GM18861 (cell line): Measurements from ENCODE around the gene DAW1.

ENCODE experiments used
- ATAC-seq: cut with Tn5 transposase; IDR thresholded peaks from one replicate; pipeline ENCODE4 v1.9.1; 2021; ENCODE audit not compliant: unreplicated experiment

The DAW1 gene

GRCh38 chr2:227861011-227861410, 10.4 kb upstream of the DAW1 start:
- no peak for ATAC-seq

- ATAC-seq, result no peak
Measured at GRCh38 chr2:227862227-227862740, 9.1 kb upstream of the DAW1 start.

GRCh38 chr2:227862741-227863588, 8.5 kb upstream of the DAW1 start:
- ATAC-seq, result no peak

GRCh38 chr2:227864161-227864756, 7.2 kb upstream of the DAW1 start:
- no peak for ATAC-seq

- ATAC-seq, result no peak
Measured at GRCh38 chr2:227865291-227865690, 6.1 kb upstream of the DAW1 start.

DNA sequence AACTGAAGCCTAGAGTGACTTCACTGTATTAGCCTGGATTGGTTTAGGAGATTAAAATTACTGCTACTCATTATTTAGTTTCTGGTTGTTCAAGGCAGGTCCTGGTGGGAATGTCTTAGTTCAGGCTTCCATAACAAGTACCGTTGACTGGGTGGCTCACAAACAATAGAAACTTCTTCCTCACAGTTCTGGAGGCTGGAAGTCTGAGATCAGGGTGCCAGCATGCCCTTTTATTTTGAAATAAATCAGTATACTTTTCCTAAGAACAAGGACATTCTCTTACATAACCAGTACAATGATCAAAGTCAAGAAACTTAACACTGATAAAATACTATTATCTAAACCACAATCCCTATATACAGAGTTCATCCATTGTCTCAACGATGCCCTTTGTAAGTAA, 4.0 kb upstream of the DAW1 start:
- ATAC-seq, result no peak

DNA sequence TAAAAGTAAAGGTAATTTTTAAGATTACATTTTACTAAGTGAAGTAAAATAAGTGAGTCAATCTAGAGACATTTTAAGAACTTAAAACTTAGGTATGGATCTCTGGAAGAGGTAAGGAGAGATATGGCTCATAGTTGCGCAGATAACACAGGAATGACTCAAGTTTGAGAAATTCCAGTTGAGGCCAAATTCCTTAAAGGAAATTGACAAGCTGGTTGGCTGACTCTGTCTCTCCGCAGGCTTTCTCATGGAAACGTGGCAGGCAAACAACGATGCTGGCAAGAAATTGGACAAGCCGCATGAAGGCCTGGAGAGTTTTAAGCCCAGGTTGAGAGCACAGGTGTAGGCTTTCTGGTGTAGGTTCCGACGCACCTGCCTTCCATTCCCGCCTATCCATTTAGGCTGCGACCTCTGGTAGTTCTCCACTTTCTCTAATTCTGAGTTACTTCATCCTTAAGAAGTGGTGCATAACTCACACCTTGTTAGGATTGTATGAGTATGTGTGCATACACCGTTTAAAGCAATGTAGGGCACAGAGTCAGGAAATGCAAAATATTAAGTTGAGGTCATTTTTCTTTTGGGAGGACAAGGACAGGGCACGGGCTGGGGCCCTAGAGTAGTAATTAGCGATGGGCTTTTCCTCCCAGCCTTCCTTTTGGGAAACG, 589 bp upstream of the DAW1 start:
- ATAC-seq, result no peak

GRCh38 chr2:227872676-227873075, 1.2 kb downstream of the DAW1 start:
- ATAC-seq, result no peak

DNA sequence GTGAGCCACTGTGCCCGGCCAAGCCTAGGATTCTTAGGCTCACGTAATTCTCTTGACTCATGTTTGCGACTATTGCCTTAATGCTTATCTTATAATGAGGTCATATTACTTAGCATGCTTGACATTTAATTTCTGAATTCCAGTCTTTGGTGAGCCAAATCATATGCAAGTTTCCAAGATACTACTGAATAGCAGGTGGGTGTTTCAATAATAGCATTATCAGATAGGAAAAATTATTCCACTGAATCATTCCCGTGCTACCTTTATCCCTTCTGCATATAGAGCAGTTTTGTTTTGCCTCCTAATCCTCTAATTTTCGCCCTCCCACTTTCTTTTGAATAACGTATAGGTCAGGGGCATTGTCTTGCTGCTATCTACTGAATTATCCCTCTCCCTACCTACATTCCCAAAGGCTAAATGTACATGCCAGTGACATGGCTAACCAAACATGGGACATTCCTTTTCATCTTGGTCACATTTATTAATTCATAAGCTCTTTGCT, 4.9 kb downstream of the DAW1 start:
- ATAC-seq, result no peak

- no peak for ATAC-seq
Measured at GRCh38 chr2:227877421-227878310, 6.2 kb downstream of the DAW1 start.

DNA sequence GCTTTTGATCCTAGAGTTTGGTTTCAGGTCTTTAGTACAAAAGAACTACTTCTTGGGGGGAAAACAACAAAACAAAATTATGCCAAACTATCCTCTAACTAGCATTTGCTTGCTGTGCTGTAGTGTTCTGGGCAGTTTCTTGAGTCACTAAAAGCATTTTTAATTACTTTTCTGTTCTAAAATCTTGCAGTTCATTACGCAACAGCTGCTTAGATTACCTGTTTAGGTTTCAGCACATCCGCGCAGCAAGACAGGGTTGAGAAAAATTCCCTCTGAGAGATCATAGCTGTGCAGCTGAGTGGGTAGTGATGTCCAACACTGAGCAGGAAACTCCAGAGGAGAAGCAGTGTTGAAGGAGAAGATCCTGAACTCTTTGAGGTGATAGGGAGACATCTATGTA, 9.0 kb downstream of the DAW1 start:
- no peak for ATAC-seq

DNA sequence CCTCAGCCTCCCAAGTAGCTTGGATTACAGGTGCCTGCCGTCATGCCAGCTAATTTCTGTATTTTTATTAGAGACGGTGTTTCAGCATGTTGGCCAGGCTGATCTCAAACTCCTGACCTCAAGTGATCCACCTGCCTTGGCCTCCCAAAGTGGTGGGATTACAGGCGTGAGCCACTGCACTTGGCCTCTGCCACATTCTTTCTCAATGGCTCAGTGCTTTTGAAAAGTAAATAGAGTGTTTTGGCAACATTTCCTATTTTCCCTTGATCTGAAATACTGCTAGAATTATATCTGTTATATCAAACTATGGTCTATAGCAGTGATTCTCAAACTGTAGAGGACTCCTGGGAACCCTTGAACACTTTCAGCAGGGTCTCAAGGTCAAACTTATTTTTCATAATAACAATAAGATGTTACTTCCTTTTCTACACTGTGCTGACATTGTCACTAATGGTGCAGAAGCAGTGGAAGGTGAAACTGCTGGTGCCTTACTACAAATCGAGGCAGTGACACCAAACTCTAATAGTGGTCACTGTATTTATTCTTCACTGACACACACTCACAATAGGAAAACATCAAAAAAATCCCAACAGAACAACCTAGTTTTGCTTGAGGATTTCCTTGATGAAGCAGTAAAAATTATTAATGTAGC, 10.6 kb downstream of the DAW1 start:
- ATAC-seq, result peak; percentile 47

DNA sequence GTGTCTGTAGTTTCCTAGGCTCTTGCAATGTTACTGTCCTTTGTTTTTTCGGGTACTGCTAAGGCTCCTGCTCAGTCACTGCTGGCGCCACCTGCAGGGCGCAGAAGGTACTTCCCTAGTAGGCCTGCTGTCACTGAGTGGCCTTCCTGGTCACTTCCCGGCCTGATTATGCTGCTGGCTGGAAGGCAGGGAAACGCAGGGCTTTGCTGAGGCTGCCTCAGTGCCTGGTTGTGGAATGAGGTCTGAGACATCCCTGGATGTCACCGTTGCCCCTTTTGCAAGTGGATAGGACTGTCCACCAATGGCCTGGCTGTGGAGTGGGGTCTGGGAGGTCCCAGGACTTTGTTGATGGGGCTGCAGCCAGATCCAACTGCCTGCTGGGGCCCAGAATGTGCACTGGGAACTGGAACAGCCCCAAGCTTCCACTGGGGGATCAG, 13.1 kb downstream of the DAW1 start:
- peak; percentile 92 for ATAC-seq

DNA sequence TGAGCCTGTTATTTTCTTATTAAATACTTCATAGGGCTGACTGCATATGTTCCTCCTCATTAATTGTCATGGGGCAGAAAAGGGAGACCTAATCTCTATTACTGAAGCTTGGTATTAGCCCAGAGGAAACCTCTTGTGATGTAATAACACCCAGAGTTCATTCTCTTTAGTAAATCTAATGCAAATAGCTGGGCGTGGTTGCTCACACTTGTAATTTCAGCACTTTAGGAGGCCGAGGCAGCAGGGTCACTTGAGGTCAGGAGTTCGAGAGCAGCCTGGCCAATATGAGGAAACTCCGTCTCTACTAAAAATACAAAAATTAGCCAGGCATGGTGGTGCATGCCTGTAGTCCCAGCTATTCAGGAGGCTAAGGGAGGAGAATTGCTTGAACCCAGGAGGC, 14.7 kb downstream of the DAW1 start:
- no peak for ATAC-seq

DNA sequence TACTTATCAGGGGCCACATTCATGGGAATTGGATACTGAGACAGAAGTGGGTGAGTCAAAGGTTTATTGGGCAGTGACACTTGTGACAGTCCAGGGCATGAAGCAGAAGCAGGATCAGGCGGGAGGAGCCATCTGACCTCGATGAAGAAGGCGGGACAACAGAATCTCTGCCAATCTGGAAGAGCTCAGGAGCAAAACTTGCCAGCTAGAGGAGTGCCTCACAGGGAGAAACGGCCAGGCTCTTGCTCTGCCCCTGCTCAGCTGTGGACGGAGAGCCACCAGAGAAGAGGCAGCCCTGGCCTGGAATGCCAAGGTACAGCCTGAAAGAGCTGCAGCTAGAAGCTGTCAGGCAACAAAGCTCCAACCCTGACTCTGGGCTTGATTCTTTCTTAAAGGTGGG, 16.9 kb downstream of the DAW1 start:
- no peak for ATAC-seq

- ATAC-seq, result no peak
Measured at GRCh38 chr2:227889336-227889735, 17.9 kb downstream of the DAW1 start.

GRCh38 chr2:227890495-227891079, 19.2 kb downstream of the DAW1 start:
- ATAC-seq, result peak; percentile 83

DNA sequence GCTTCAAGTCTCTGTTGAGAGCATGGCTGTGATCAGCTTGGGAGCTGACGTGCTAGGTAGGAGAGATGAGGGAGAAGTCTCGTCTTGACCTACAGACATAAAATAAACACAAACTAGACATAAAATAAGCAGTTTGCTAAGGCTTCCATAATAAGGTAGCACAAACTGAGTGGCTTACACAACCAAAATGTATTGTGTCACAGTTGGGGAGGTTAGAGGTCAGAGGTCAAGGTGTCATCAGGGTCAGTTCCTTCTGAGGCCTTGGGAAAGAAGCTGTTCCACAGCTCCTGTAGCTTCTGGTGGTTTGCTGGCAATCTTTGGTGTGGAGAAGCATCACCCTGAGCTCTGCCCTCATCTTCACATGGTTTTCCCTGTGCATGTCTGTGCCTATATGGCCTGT, 20.2 kb downstream of the DAW1 start:
- no peak for ATAC-seq

- ATAC-seq, result no peak
Measured at GRCh38 chr2:227903381-227903780, 31.9 kb downstream of the DAW1 start.

DNA sequence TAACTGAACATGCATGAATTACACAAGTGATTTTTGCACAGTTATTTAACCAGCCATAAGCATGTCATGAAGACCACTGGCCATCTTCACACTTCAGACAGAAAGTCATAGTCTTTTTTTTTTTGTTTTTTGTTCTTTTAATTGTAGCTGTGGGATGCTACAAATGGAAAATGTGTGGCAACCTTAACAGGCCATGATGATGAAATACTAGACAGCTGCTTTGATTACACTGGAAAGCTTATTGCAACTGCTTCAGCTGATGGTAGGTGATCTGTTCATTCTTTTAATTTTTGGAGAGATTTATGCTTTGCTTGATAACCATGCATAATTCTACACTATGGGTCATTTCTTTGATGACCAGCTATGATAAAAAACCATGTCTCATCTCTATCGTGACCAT, 35.6 kb downstream of the DAW1 start:
- no peak for ATAC-seq
